GM21717 (cell line): ENCODE results near the gene CCR5AS.

ENCODE experiments used
- ATAC-seq: cut with Tn5 transposase; IDR thresholded peaks from one replicate; pipeline ENCODE4 v1.9.1; 2021; ENCODE audit warnings: mild to moderate bottlenecking, moderate library complexity; ENCODE audit not compliant: unreplicated experiment

CCR5AS gene

GRCh38 chr3:46381625-46382024, 25.2 kb downstream of the CCR5AS start:
- ATAC-seq: no peak

- no peak for ATAC-seq
These were observed 26.2 kb downstream of the CCR5AS start for GRCh38 chr3:46380471-46381221.

- ATAC-seq: no peak
These were observed 28.4 kb downstream of the CCR5AS start for GRCh38 chr3:46378426-46378942.

GRCh38 chr3:46375814-46376213, 31.1 kb downstream of the CCR5AS start:
- ATAC-seq: no peak

- ATAC-seq: no peak
These were observed 31.6 kb downstream of the CCR5AS start for GRCh38 chr3:46375218-46375617.

DNA sequence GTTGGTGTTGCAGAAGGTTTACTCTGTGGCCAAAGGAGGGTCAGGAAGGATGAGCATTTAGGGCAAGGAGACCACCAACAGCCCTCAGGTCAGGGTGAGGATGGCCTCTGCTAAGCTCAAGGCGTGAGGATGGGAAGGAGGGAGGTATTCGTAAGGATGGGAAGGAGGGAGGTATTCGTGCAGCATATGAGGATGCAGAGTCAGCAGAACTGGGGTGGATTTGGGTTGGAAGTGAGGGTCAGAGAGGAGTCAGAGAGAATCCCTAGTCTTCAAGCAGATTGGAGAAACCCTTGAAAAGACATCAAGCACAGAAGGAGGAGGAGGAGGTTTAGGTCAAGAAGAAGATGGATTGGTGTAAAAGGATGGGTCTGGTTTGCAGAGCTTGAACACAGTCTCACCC, 32.1 kb downstream of the CCR5AS start:
- ATAC-seq: no peak

DNA sequence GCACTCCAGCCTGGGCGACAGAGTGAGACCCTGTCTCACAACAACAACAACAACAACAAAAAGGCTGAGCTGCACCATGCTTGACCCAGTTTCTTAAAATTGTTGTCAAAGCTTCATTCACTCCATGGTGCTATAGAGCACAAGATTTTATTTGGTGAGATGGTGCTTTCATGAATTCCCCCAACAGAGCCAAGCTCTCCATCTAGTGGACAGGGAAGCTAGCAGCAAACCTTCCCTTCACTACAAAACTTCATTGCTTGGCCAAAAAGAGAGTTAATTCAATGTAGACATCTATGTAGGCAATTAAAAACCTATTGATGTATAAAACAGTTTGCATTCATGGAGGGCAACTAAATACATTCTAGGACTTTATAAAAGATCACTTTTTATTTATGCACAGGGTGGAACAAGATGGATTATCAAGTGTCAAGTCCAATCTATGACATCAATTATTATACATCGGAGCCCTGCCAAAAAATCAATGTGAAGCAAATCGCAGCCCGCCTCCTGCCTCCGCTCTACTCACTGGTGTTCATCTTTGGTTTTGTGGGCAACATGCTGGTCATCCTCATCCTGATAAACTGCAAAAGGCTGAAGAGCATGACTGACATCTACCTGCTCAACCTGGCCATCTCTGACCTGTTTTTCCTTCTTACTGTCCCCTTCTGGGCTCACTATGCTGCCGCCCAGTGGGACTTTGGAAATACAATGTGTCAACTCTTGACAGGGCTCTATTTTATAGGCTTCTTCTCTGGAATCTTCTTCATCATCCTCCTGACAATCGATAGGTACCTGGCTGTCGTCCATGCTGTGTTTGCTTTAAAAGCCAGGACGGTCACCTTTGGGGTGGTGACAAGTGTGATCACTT, 34.1 kb downstream of the CCR5AS start:
- no peak for ATAC-seq

GRCh38 chr3:46371519-46372340, 35.1 kb downstream of the CCR5AS start:
- no peak for ATAC-seq

- no peak for ATAC-seq
These were observed 35.9 kb downstream of the CCR5AS start, which contains the start of gene CCR5 for GRCh38 chr3:46370839-46371518. Gene CCR5, plus strand, starts transcription at chr3:46370946. Its CDS starts 1,957 bp downstream, at chr3:46372903.

DNA sequence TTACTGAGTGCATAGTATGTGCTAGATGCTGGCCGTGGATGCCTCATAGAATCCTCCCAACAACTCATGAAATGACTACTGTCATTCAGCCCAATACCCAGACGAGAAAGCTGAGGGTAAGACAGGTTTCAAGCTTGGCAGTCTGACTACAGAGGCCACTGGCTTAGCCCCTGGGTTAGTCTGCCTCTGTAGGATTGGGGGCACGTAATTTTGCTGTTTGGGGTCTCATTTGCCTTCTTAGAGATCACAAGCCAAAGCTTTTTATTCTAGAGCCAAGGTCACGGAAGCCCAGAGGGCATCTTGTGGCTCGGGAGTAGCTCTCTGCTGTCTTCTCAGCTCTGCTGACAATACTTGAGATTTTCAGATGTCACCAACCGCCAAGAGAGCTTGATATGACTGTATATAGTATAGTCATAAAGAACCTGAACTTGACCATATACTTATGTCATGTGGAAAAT, 37.2 kb downstream of the CCR5AS start:
- peak; percentile 56 for ATAC-seq

- ATAC-seq: no peak
These were observed 37.7 kb downstream of the CCR5AS start for GRCh38 chr3:46369151-46369550.

GRCh38 chr3:46368569-46368968, 38.3 kb downstream of the CCR5AS start:
- peak; percentile 42 for ATAC-seq

- ATAC-seq: no peak
These were observed 39.1 kb downstream of the CCR5AS start for GRCh38 chr3:46367811-46368210.

GRCh38 chr3:46365737-46366524, 40.9 kb downstream of the CCR5AS start:
- ATAC-seq: no peak

DNA sequence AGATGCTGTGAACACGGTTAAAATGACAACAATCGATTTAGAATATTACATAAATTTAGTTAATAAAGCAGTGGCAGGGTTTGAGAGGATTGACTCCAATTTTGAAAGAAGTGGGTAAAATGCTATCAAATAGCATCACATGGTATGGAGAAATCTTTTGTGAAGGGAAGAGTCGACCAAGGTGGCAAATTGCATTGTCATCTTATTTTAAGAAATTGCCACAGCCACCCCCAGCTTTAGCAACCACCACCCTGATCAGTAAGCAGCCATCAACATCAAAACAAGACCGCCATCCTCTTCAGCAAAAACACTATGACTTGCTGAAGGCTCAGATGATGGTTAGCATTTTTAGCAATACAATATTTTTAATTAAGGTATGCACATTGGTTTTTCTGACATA, 41.8 kb downstream of the CCR5AS start:
- no peak for ATAC-seq

DNA sequence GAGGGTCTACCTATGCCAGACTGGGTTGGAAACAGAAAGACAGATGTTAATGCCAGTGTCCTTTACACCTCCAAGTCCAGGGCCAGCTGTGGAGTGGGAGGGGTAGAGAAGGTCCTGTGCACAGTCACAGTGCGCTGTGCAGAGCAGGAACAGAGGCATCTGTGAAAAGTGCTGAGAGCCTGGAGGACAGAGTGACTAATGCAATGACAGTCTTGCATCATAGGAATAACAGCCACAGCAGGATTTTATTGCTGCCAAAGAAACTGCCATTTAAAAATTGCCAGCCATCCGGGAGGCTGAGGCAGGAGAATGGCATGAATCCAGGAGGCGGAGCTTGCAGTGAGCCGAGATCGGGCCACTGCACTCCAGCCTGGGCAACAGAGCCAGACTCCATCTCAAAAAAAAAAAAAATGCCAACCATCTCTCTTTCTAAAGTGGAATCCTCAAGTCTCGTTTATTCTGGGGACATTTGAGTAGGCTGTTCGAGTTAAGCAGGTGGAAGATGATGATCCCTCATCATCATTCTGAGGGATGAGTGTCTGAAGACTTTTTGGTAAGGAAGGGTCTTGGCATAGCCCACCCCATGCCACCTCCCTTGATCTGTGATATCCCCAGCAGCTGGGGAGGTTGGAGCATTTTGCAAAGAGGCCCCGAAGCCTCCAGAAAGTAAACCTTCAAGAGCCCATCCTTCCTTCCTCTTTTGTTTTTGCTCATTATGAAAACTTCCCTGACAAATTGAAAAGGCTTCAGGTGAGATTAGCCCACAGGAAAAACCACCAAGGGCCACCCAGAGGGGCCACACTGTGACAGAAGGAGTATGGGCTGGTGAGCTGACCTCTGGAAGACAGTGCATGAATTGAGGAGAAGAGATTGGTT, 45.2 kb downstream of the CCR5AS start:
- ATAC-seq: no peak

GRCh38 chr3:46360907-46361306, 46.0 kb downstream of the CCR5AS start:
- no peak for ATAC-seq

DNA sequence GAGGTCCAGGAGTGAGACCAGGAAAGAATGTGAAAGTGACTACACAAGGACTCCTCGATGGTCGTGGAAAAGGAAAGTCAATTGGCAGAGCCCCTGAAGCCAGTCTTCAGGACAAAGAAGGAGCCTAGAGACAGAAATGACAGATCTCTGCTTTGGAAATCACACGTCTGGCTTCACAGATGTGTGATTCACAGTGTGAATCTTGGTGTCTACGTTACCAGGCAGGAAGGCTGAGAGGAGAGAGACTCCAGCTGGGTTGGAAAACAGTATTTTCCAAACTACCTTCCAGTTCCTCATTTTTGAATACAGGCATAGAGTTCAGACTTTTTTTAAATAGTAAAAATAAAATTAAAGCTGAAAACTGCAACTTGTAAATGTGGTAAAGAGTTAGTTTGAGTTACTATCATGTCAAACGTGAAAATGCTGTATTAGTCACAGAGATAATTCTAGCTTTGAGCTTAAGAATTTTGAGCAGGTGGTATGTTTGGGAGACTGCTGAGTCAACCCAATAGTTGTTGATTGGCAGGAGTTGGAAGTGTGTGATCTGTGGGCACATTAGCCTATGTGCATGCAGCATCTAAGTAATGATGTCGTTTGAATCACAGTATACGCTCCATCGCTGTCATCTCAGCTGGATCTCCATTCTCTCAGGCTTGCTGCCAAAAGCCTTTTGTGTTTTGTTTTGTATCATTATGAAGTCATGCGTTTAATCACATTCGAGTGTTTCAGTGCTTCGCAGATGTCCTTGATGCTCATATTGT, 47.0 kb downstream of the CCR5AS start:
- peak; percentile 68 for ATAC-seq
